Stimulated activated naive CD8-positive, alpha-beta T cell treated with anti-CD3 and anti-CD28 coated beads, Interleukin-15, Interleukin-2, amounts not matched to agents 100 U/mL and 50 U/mL, for 24 hours (primary cell): ENCODE measurements around the gene KRTAP17-1.
"Not testable (repeated sequence)": the region's sequence is repeated elsewhere in the genome, so short reads cannot be mapped to it uniquely, and the experiment has no call there.

Experiments used
- ATAC-seq: fragments of 150-1000 bp; cut with Tn5 transposase; one replicate; pipeline ENCODE4 v1.10.0; 2021
- DNase-seq: peaks from one replicate; pipeline ENCODE4 v3.0.0; 2021

Gene KRTAP17-1

GRCh38 chr17:41302981-41303380, 12.5 kb downstream of the KRTAP17-1 start:
- ATAC-seq = no peak
- DNase-seq = no peak

- ATAC-seq (no peak), DNase-seq (no peak)
Observed at GRCh38 chr17:41301916-41302901, 13.3 kb downstream of the KRTAP17-1 start, which contains the start of gene KRTAP29-1. Gene KRTAP29-1, minus strand, starts transcription at chr17:41302851. Its CDS starts 0 bp downstream, at chr17:41302851.

- no peak for ATAC-seq
- DNase-seq = no peak
Observed at GRCh38 chr17:41301204-41301790, 14.2 kb downstream of the KRTAP17-1 start.

GRCh38 chr17:41298458-41299135, 16.9 kb downstream of the KRTAP17-1 start:
- no peak for DNase-seq
- no peak for ATAC-seq

GRCh38 chr17:41296846-41297245, 18.7 kb downstream of the KRTAP17-1 start:
- DNase-seq (no peak), ATAC-seq (no peak)

- ATAC-seq (no peak), DNase-seq (no peak)
Observed at GRCh38 chr17:41294016-41294415, 21.5 kb downstream of the KRTAP17-1 start.

- no peak for ATAC-seq
- no peak for DNase-seq
Observed at GRCh38 chr17:41287050-41287449, 28.5 kb downstream of the KRTAP17-1 start.

- no peak for DNase-seq
Observed at GRCh38 chr17:41284546-41284945, 31.0 kb downstream of the KRTAP17-1 start.

GRCh38 chr17:41284043-41284442, 31.5 kb downstream of the KRTAP17-1 start:
- ATAC-seq = no peak
- no peak for DNase-seq

More at GRCh38 chr17:41284546-41284945, 31.0 kb downstream of the KRTAP17-1 start:
- ATAC-seq = no peak

GRCh38 chr17:41278176-41278955, 37.1 kb downstream of the KRTAP17-1 start:
- ATAC-seq = no peak
- no peak for DNase-seq

GRCh38 chr17:41275648-41276190, 39.8 kb downstream of the KRTAP17-1 start, which contains the start of gene KRTAP9-7:
Gene KRTAP9-7, plus strand, starts transcription at chr17:41275698. Its CDS starts 0 bp downstream, at chr17:41275698.
- not testable (repeated sequence) for DNase-seq, ATAC-seq

- no peak for DNase-seq
- ATAC-seq = no peak
Observed at GRCh38 chr17:41271858-41272257, 43.7 kb downstream of the KRTAP17-1 start.

- DNase-seq, ATAC-seq: not testable (repeated sequence)
Observed at GRCh38 chr17:41271323-41271722, 44.2 kb downstream of the KRTAP17-1 start.

- DNase-seq = no peak
- ATAC-seq = no peak
Observed at GRCh38 chr17:41267711-41268110, 47.8 kb downstream of the KRTAP17-1 start.

GRCh38 chr17:41265078-41265477, 50.4 kb downstream of the KRTAP17-1 start, which contains the start of gene KRTAP9-6:
Gene KRTAP9-6, plus strand, starts transcription at chr17:41265378. Its CDS starts 0 bp downstream, at chr17:41265378.
- ATAC-seq (no peak), DNase-seq (no peak)
